Type B pancreatic cell (in vitro differentiated cells): ENCODE measurements around the gene ELOVL2. TPM values are rescaled to one million over a fixed set of nuclear protein-coding genes. Genes with fewer than 3 reads are reported as not detected.

Source experiments
- DNase-seq: peaks from one replicate; pipeline ENCODE4 v3.0.0; 2021; ENCODE audit warnings: mixed read lengths; ENCODE audit not compliant: unreplicated experiment; ENCODE audit errors: extremely low spot score
- H3K27ac Mint-ChIP-seq: 2 replicates; pipeline ENCODE4 v1.8.0; 2021; ENCODE audit warnings: mild to moderate bottlenecking, mixed read lengths
- H3K27me3 Mint-ChIP-seq: 2 replicates; pipeline ENCODE4 v1.8.0; 2021; ENCODE audit warnings: mixed read lengths
- H3K36me3 Mint-ChIP-seq: 2 replicates; pipeline ENCODE4 v1.8.0; 2021; ENCODE audit warnings: mixed read lengths
- H3K4me1 Mint-ChIP-seq: one replicate; pipeline ENCODE4 v1.8.0; 2021; ENCODE audit warnings: mixed read lengths; ENCODE audit not compliant: unreplicated experiment
- H3K4me3 Mint-ChIP-seq: 2 replicates; pipeline ENCODE4 v1.8.0; 2021; ENCODE audit warnings: mild to moderate bottlenecking, mixed read lengths
- H3K9me3 Mint-ChIP-seq: 2 replicates; pipeline ENCODE4 v1.8.0; 2021; ENCODE audit warnings: mixed read lengths
- CTCF ChIP-seq: fragments of 200-600 bp; sonication (generic); conservative IDR thresholded peaks from 2 replicates; pipeline ENCODE4 v1.5.0; 2021; ENCODE audit warnings: antibody characterized with exemption, mild to moderate bottlenecking
- total RNA-seq: library from RNA; stranded (reverse); gene quantifications from 2 replicates; pipeline ENCODE4 v1.2.1, GENCODE V29; 2021; ENCODE audit warnings: low replicate concordance

The ELOVL2 gene
- total RNA-seq, 1 donor from 2014 or later, result 3.8 TPM

- Mint-ChIP-seq H3K36me3 (no peaks in the 10 kb centered on the region), H3K4me1 (peaks cover 9% of the 10 kb centered on the region), H3K27ac (no peak overlapping the region), H3K27me3 (peaks cover 15% of the 10 kb centered on the region), H3K4me3 (no peak overlapping the region), H3K9me3 (no peaks in the 10 kb centered on the region)
- no peak for TF ChIP-seq CTCF
- no peak for DNase-seq
Measured at GRCh38 chr6:11028959-11029358, 15.1 kb downstream of the ELOVL2 start.

GRCh38 chr6:11027565-11028110, 16.5 kb downstream of the ELOVL2 start:
- peaks cover 9% of the 10 kb centered on the region for H3K4me1 Mint-ChIP-seq
- H3K9me3 Mint-ChIP-seq, result no peaks in the 10 kb centered on the region
- no peak for TF ChIP-seq CTCF
- DNase-seq, result no peak
- H3K36me3 Mint-ChIP-seq, result no peaks in the 10 kb centered on the region
- peaks cover 12% of the 10 kb centered on the region for H3K27me3 Mint-ChIP-seq
- no peak overlapping the region for H3K27ac Mint-ChIP-seq
- H3K4me3 Mint-ChIP-seq, result no peak overlapping the region

- Mint-ChIP-seq H3K27me3 (peaks cover 16% of the 10 kb centered on the region), H3K4me1 (peaks cover 12% of the 10 kb centered on the region), H3K36me3 (no peaks in the 10 kb centered on the region), H3K4me3 (no peak overlapping the region), H3K27ac (no peak overlapping the region), H3K9me3 (no peaks in the 10 kb centered on the region)
- DNase-seq, result no peak
- TF ChIP-seq CTCF, result no peak
Measured at GRCh38 chr6:11025921-11026635, 18.0 kb downstream of the ELOVL2 start.

GRCh38 chr6:11025130-11025529, 19.0 kb downstream of the ELOVL2 start:
- H3K4me1 Mint-ChIP-seq, result peaks cover 14% of the 10 kb centered on the region
- no peak overlapping the region for H3K4me3 Mint-ChIP-seq
- H3K9me3 Mint-ChIP-seq, result no peaks in the 10 kb centered on the region
- DNase-seq, result no peak
- TF ChIP-seq CTCF, result no peak
- no peaks in the 10 kb centered on the region for H3K36me3 Mint-ChIP-seq
- peaks cover 16% of the 10 kb centered on the region for H3K27me3 Mint-ChIP-seq
- H3K27ac Mint-ChIP-seq, result no peak overlapping the region

- peaks cover 14% of the 10 kb centered on the region for H3K4me1 Mint-ChIP-seq
Measured at GRCh38 chr6:11023032-11023431, 21.1 kb downstream of the ELOVL2 start.

More at GRCh38 chr6:11023032-11023431, 21.1 kb downstream of the ELOVL2 start:
- Mint-ChIP-seq H3K27ac (no peak overlapping the region), H3K9me3 (no peaks in the 10 kb centered on the region), H3K4me3 (no peak overlapping the region), H3K27me3 (peaks cover 16% of the 10 kb centered on the region), H3K36me3 (no peaks in the 10 kb centered on the region)
- DNase-seq, result no peak
- TF ChIP-seq CTCF, result no peak
